ENCODE measurements around the gene ADAM12.

Gene ADAM12

DNA sequence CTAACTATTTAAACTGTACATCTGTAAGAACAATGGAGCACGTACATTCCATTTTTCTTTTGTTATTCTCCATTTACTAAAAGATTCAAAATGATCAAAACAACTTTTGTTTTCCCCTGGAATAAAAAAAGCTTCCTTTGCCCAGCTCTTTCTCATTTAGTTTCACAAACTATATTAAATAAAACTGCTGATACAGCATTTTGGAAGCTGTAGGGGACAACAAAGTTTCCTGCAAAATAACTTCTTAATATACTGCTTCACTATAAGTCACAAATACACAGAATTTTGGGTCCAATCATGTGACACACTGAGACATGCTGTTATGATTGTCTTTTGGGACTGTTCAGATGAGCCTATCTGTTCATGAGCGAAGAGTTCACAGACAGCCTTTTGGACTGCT is 222.4 kb downstream of the ADAM12 start:
- no peak for TF ChIP-seq CTCF (IDR thresholded peaks at IDR 0.05; ENCODE audit: low read depth, low read length)
- H3K4me3 ChIP-seq (ENCODE audit: low read depth, low read length): no peak overlapping the region

DNA sequence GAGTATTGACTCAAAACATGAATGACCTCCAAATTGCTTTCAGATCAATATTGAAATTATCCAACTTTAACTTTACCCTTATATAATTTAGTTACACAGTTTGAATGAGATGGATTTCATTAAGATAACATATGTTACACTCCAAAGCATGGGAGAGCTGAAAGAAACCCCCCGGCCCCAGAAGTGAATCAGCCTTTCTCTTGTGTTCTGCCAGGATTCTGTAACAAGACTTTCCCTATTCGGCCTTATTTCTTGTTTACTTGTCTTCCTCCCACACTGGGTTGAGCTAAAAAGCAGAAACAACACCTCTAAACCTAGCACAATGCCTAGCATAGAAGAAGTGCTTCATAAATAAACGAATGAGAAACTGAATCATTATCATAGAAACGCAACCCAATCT is 224.8 kb downstream of the ADAM12 start:
- TF ChIP-seq CTCF (IDR thresholded peaks at IDR 0.05; ENCODE audit: low read depth, low read length): no peak
- no peak overlapping the region for H3K4me3 ChIP-seq (ENCODE audit: low read depth, low read length)

GRCh38 chr10:126161691-126162090 is 226.6 kb downstream of the ADAM12 start:
- no peak for TF ChIP-seq CTCF (IDR thresholded peaks at IDR 0.05; ENCODE audit: low read depth, low read length)

GRCh38 chr10:126160971-126161630 is 227.2 kb downstream of the ADAM12 start:
- no peak overlapping the region for H3K4me3 ChIP-seq (ENCODE audit: low read depth, low read length)
- TF ChIP-seq CTCF (IDR thresholded peaks at IDR 0.05; ENCODE audit: low read depth, low read length): no peak

More at GRCh38 chr10:126161691-126162090, 226.6 kb downstream of the ADAM12 start:
- H3K4me3 ChIP-seq (ENCODE audit: low read depth, low read length): no peak overlapping the region

GRCh38 chr10:126160571-126160970 is 227.7 kb downstream of the ADAM12 start:
- no peak for TF ChIP-seq CTCF (IDR thresholded peaks at IDR 0.05; ENCODE audit: low read depth, low read length)
- H3K4me3 ChIP-seq (ENCODE audit: low read depth, low read length): no peak overlapping the region

DNA sequence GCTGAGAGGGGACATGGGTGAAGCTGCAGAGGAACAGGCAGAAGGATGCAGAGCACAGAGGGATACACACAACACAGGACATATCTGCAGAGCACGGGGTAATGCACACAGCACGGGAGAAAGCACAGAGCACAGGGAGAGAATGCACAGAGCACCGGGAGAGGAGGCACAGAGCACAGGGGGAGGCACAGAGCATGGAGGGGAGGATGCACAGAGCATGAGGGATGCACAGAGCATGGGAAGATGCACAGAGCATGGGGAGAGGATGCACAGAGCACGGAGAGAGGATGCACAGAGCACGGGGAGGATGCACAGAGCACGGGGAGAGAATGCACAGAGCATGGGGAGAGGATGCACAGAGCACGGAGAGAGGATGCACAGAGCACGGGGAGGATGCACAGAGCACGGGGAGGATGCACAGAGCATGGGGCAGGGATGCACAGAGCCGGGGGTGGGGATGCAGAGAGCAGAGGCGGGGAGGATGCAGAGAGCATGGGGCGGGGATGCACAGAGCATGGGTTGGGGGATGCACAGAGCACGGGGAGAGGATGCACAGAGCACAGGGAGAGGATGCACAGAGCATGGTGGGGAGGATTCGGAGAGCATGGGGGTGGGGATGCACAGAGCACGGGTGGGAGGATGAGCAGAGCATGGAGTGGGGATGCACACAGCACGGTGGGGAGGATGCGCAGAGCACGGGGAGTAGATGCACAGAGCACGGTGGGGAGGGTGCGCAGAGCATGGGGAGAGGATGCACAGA is 230.0 kb downstream of the ADAM12 start:
- no peak for TF ChIP-seq CTCF (IDR thresholded peaks at IDR 0.05; ENCODE audit: low read depth, low read length)
- no peak overlapping the region for H3K4me3 ChIP-seq (ENCODE audit: low read depth, low read length)

DNA sequence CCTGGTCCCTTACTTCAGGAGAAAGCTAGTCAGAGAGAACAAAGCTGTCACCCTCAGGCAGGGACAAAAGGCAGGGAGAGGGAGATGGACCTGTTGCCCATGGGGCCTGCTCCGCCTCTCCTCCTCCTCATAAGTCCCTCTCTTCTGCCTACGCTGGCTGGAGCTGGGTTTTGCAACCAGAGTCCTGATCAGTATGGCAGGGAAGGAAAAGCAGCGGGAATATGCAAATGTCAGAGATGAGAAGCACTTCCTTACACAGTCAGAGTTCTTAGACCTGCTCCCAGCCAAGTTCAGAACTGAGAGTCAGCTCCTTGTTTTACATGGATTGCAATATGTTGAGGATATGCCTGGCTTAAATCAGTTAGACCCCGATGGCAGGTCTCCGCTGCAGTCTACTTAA is 231.1 kb downstream of the ADAM12 start:
- no peak overlapping the region for H3K4me3 ChIP-seq (ENCODE audit: low read depth, low read length)
- TF ChIP-seq CTCF (IDR thresholded peaks at IDR 0.05; ENCODE audit: low read depth, low read length): no peak
